Stimulated activated CD4-positive, alpha-beta T cell treated with anti-CD3 and anti-CD28 coated beads, Interleukin-2, amount 100 ng/mL, for 24 hours (primary cell): ENCODE data around the gene GSK3A.

Experiments
- DNase-seq, 2 donors: peaks; one replicate each; pipeline ENCODE4 v3.0.0-alpha.2; 2020

GSK3A gene

GRCh38 chr19:42242512-42243409, at the start of gene GSK3A:
TSS of gene GSK3A (minus strand) at chr19:42242602. CDS start at chr19:42242465, 137 bp downstream.
- DNase-seq, result peak; percentile 95 to 96

GRCh38 chr19:42291435-42291810, 49.0 kb upstream of the GSK3A start:
- DNase-seq, result no peak

GRCh38 chr19:42290523-42291434, 48.4 kb upstream of the GSK3A start:
- DNase-seq, result peak; percentile 60 to 66

- no peak for DNase-seq
These were observed 47.7 kb upstream of the GSK3A start for GRCh38 chr19:42290136-42290522.

- DNase-seq, result no peak
These were observed 47.2 kb upstream of the GSK3A start for GRCh38 chr19:42289556-42290041.

GRCh38 chr19:42288881-42289555, 46.6 kb upstream of the GSK3A start:
- no peak for DNase-seq

GRCh38 chr19:42288387-42288786, 46.0 kb upstream of the GSK3A start:
- DNase-seq, result no peak

GRCh38 chr19:42287827-42288107, 45.4 kb upstream of the GSK3A start:
- no peak for DNase-seq

- no peak for DNase-seq
These were observed 44.8 kb upstream of the GSK3A start for GRCh38 chr19:42287017-42287826.

GRCh38 chr19:42286349-42287016, 44.1 kb upstream of the GSK3A start:
- DNase-seq, result no peak

GRCh38 chr19:42285988-42286348, 43.6 kb upstream of the GSK3A start:
- no peak for DNase-seq

GRCh38 chr19:42285541-42285941, 43.1 kb upstream of the GSK3A start:
- DNase-seq, result no peak

GRCh38 chr19:42284591-42285341, 42.4 kb upstream of the GSK3A start:
- DNase-seq, result peak in 1 of 2 donors; percentile 47

GRCh38 chr19:42284066-42284501, 41.7 kb upstream of the GSK3A start:
- DNase-seq, result peak; percentile 76 to 86

- peak; percentile 95 to 96 for DNase-seq
These were observed 41.0 kb upstream of the GSK3A start for GRCh38 chr19:42283188-42284065.

GRCh38 chr19:42282819-42283187, 40.4 kb upstream of the GSK3A start:
- DNase-seq, result no peak

GRCh38 chr19:42281827-42282762, 39.7 kb upstream of the GSK3A start:
- no peak for DNase-seq

GRCh38 chr19:42281146-42281826, 38.9 kb upstream of the GSK3A start:
- peak; percentile 40 to 50 for DNase-seq
